Brain microvascular endothelial cell (primary cell): Measurements from ENCODE around the gene FPR1.

ENCODE experiments used
- DNase-seq: peaks from one replicate; pipeline ENCODE4 v3.0.0-alpha.2; 2020
- H3K27ac ChIP-seq: fragments of 250-450 bp; sonication (Bioruptor Pico); 2 replicates; pipeline ENCODE4 v1.5.1; 2020; ENCODE audit warnings: mild to moderate bottlenecking, moderate library complexity
- H3K27me3 ChIP-seq: fragments of 250-450 bp; sonication (Bioruptor Pico); replicated peaks from 2 replicates; pipeline ENCODE4 v1.5.1; 2020; ENCODE audit warnings: mild to moderate bottlenecking
- H3K36me3 ChIP-seq: fragments of 250-450 bp; sonication (Bioruptor Pico); replicated peaks from 2 replicates; pipeline ENCODE4 v1.5.1; 2020; ENCODE audit warnings: mild to moderate bottlenecking
- H3K4me3 ChIP-seq: 2 replicates; pipeline ENCODE4 v1.5.1; 2011; ENCODE audit warnings: low read depth, mild to moderate bottlenecking, control low read depth, low read length, moderate library complexity
- CTCF ChIP-seq: IDR thresholded peaks from 2 replicates; pipeline ENCODE4 v1.5.1; 2011; ENCODE audit warnings: low read depth, mild to moderate bottlenecking, moderate library complexity, low read length, control low read depth, inconsistent platforms; ENCODE audit errors: missing control alignments
- in situ Hi-C: cut with HindIII; loops from 2 replicates; pipeline ENCODE4 v1.10.0; 2017; ENCODE audit warnings: low sequenced_read_pairs, low pct_ligation_motif_present

The FPR1 gene

GRCh38 chr19:51727349-51727880 lies 24.3 kb downstream of the FPR1 start:
- Histone ChIP-seq H3K36me3 (no peaks in the 10 kb centered on the region), H3K27me3 (peaks cover 2% of the 10 kb centered on the region), H3K4me3 (no peak overlapping the region), H3K27ac (peak overlapping the region; percentile 22)
- no peak for TF ChIP-seq CTCF
- in situ Hi-C loops = no loop called here
- DNase-seq = peak; percentile 16

GRCh38 chr19:51726049-51726448 lies 25.6 kb downstream of the FPR1 start:
- peak overlapping the region; percentile 60 for H3K27ac ChIP-seq
- no peak for TF ChIP-seq CTCF
- in situ Hi-C loops = no loop called here
- DNase-seq = peak; percentile 64
- no peak overlapping the region for H3K4me3 ChIP-seq
- peaks cover 2% of the 10 kb centered on the region for H3K27me3 ChIP-seq
- H3K36me3 ChIP-seq = no peaks in the 10 kb centered on the region

GRCh38 chr19:51724543-51724942 lies 27.1 kb downstream of the FPR1 start:
- Histone ChIP-seq H3K27me3 (peaks cover 5% of the 10 kb centered on the region), H3K27ac (no peak overlapping the region), H3K36me3 (no peaks in the 10 kb centered on the region), H3K4me3 (no peak overlapping the region)
- no peak for DNase-seq
- no peak for TF ChIP-seq CTCF
- in situ Hi-C loops = no loop called here

- Histone ChIP-seq H3K4me3 (peak overlapping the region; percentile 47), H3K36me3 (no peaks in the 10 kb centered on the region), H3K27ac (no peak overlapping the region), H3K27me3 (peaks cover 13% of the 10 kb centered on the region)
- no peak for TF ChIP-seq CTCF
- DNase-seq = no peak
- in situ Hi-C loops = no loop called here
Observed at GRCh38 chr19:51722492-51722891, 29.2 kb downstream of the FPR1 start.

GRCh38 chr19:51721905-51722304 lies 29.8 kb downstream of the FPR1 start:
- in situ Hi-C loops = no loop called here
- Histone ChIP-seq H3K27ac (no peak overlapping the region), H3K36me3 (no peaks in the 10 kb centered on the region), H3K4me3 (peak overlapping the region; percentile 26), H3K27me3 (peaks cover 13% of the 10 kb centered on the region)
- DNase-seq = no peak
- no peak for TF ChIP-seq CTCF
